ENCODE results near the gene C5.

Gene C5

DNA sequence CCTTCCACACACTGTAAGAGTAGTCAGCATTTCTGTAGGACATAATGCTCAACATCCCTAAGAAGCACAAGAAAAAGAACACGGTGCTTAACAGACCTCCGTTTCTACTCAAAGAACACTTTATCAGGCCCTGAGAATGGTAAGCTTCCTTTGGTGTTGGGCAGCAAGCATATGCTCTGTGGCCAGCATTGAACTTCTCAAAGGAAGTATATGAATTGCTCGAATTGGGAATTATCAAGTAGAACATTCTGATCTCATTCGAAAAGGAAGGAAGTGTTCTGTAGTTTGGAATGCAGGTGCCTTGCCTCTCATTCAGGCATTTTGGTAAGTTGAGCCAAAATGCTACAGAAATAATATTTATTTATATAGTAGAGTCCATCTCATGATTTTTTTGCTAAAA, 61.0 kb downstream of the C5 start:
- in situ Hi-C loops (cut with HindIII; ENCODE audit: low sequenced_read_pairs), result no loop called here
- H3K4me3 ChIP-seq (ENCODE audit: low read depth, low read length), result no peak overlapping the region
- TF ChIP-seq, protein P1, sequence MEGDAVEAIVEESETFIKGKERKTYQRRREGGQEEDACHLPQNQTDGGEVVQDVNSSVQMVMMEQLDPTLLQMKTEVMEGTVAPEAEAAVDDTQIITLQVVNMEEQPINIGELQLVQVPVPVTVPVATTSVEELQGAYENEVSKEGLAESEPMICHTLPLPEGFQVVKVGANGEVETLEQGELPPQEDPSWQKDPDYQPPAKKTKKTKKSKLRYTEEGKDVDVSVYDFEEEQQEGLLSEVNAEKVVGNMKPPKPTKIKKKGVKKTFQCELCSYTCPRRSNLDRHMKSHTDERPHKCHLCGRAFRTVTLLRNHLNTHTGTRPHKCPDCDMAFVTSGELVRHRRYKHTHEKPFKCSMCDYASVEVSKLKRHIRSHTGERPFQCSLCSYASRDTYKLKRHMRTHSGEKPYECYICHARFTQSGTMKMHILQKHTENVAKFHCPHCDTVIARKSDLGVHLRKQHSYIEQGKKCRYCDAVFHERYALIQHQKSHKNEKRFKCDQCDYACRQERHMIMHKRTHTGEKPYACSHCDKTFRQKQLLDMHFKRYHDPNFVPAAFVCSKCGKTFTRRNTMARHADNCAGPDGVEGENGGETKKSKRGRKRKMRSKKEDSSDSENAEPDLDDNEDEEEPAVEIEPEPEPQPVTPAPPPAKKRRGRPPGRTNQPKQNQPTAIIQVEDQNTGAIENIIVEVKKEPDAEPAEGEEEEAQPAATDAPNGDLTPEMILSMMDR (IDR thresholded peaks at IDR 0.05; ENCODE audit: low read depth, low read length, missing control alignments), result no peak
- DNase-seq (ENCODE audit: low read depth), result no peak

DNA sequence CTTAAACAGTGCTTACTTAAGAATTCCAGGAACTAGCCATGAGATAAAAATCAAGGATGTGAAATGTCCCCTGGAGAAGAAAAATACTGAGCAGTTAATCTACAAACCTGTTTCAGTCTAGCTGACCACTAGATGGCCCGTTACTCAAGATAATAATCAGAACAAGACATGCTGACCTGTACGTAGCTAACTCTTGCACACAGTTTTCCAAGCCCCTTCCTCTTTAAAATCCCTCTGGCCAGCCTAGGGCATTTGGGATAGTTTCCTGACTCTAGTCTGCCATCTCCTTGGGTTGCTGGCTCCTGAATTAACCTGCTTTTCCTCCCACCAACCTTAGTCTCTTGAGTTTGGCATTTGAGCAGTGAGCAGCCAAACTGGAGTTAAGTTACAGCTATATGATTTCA, 64.3 kb downstream of the C5 start:
- no peak overlapping the region for H3K4me3 ChIP-seq (ENCODE audit: low read depth, low read length)
- TF ChIP-seq, protein P1 (IDR thresholded peaks at IDR 0.05; ENCODE audit: low read depth, low read length, missing control alignments), result peak; percentile 59
- peak; percentile 46 for DNase-seq (ENCODE audit: low read depth)
- in situ Hi-C loops (cut with HindIII; ENCODE audit: low sequenced_read_pairs), result no loop called here

DNA sequence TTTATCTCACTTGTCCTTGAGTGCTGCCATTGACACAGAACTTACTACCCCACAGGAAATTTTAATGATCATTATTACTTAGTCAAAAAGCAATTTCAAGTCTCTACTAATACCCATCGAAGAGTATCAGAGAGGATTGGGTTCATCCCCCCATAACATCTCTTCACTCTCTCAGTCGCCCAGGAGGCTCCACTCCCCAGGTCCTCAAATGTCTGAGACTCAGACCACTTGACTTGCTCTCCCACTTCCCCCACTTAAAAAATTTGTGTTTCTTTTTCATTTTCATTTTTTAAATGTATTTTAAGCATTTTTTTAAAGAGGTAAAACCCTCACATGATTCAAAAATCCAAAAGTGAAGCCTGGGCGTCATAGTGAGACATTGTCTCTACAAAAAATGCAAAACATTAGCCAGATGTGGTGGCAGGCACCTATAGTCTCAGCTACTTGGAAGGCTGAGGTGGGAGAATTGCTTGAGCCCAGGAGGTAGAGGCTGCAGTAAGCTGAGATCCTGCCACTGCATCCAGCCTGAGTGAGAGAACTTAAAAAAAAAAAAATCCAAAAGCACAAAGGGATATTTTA, 66.7 kb downstream of the C5 start:
- TF ChIP-seq, protein P1 (IDR thresholded peaks at IDR 0.05; ENCODE audit: low read depth, low read length, missing control alignments), result no peak
- in situ Hi-C loops (cut with HindIII; ENCODE audit: low sequenced_read_pairs), result no loop called here
- H3K4me3 ChIP-seq (ENCODE audit: low read depth, low read length), result no peak overlapping the region
- no peak for DNase-seq (ENCODE audit: low read depth)

DNA sequence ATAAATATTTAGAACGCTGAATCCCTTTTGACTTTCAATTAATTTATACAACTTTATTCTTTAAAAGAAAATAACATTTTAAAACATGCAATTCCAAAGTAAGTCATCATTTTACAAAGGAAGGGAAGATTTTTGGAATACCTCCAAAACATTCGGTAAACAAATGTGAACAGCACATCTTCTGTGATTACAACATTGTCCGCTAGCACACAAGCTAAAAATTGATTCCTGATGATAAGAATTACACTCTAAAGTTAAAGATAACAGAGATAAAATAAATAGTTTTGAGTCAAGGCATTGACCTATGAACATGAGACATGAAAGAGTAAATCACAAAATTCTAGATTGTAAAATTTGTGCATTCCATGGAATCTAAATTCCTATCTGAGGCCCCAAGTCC, 67.2 kb downstream of the C5 start:
- in situ Hi-C loops (cut with HindIII; ENCODE audit: low sequenced_read_pairs), result no loop called here
- no peak overlapping the region for H3K4me3 ChIP-seq (ENCODE audit: low read depth, low read length)
- no peak for DNase-seq (ENCODE audit: low read depth)
- TF ChIP-seq, protein P1 (IDR thresholded peaks at IDR 0.05; ENCODE audit: low read depth, low read length, missing control alignments), result no peak

DNA sequence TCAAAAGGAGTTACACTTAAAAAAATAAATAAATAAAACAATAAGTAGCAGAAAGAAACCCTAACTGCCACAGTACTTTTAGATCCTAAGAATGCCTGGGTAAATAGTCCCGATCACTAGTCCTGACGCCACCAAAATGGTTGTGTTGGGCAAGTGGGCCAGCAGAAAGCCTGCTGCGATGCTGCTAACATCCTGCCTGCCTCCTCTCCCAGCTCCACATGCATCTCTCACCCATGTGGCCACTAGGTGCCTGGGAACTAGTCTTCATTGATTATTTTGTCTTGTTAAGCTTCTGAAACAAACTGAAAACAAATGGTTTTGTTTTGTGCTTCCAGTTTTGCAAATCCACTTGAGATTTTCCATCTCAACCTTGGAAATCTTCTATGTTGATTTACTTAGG, 69.1 kb downstream of the C5 start:
- in situ Hi-C loops (cut with HindIII; ENCODE audit: low sequenced_read_pairs), result no loop called here
- TF ChIP-seq, protein P1 (IDR thresholded peaks at IDR 0.05; ENCODE audit: low read depth, low read length, missing control alignments), result no peak
- no peak for DNase-seq (ENCODE audit: low read depth)
- H3K4me3 ChIP-seq (ENCODE audit: low read depth, low read length), result no peak overlapping the region

DNA sequence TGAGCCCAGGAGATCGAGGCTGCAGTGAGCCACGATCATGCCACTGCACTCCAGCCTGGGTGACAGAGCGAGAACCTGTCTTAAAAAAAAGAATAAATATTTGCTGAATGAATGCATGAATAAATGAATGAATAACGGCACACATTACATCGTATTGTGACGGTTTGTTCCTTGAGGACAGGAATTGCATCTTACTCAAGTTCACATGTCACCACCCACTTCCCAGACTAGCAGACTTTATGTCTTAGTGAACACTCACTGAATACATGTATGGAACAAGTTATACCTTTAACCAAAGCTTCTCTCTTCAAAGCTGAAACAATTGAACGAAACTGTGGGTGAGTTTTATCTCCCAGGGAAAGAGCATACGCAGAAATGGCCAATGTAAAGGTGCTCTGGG, 70.3 kb downstream of the C5 start:
- TF ChIP-seq, protein P1 (IDR thresholded peaks at IDR 0.05; ENCODE audit: low read depth, low read length, missing control alignments), result no peak
- no peak for DNase-seq (ENCODE audit: low read depth)
- in situ Hi-C loops (cut with HindIII; ENCODE audit: low sequenced_read_pairs), result no loop called here
- no peak overlapping the region for H3K4me3 ChIP-seq (ENCODE audit: low read depth, low read length)
